WERI-Rb-1 (cell line): Measurements from ENCODE around the gene ADGRV1.

ENCODE experiments used
- DNase-seq: peaks from one replicate; pipeline ENCODE4 v3.0.0-alpha.2; 2020
- H3K27ac ChIP-seq: fragments of 250-450 bp; sonication (Bioruptor Pico); 2 replicates; pipeline ENCODE4 v1.5.1; 2020; ENCODE audit warnings: mild to moderate bottlenecking, moderate library complexity
- H3K27me3 ChIP-seq: fragments of 250-450 bp; sonication (Bioruptor Pico); 2 replicates; pipeline ENCODE4 v1.5.1; 2021; ENCODE audit warnings: mild to moderate bottlenecking, low read depth, moderate library complexity; ENCODE audit not compliant: insufficient read depth, severe bottlenecking
- H3K36me3 ChIP-seq: fragments of 250-450 bp; sonication (Bioruptor Pico); 2 replicates; pipeline ENCODE4 v1.5.1; 2020; ENCODE audit warnings: mild to moderate bottlenecking, moderate library complexity
- H3K4me3 ChIP-seq: 2 replicates; pipeline ENCODE4 v1.5.1; 2011; ENCODE audit warnings: low read depth, mild to moderate bottlenecking, control low read depth, low read length
- H3K9me3 ChIP-seq: fragments of 250-450 bp; sonication (Bioruptor Pico); 2 replicates; pipeline ENCODE4 v1.5.1; 2021; ENCODE audit warnings: mild to moderate bottlenecking, moderate library complexity; ENCODE audit not compliant: severe bottlenecking
- TF ChIP-seq, protein P1 (sequence below): IDR thresholded peaks from 2 replicates; pipeline ENCODE4 v1.5.1; 2011; ENCODE audit warnings: low read depth, mild to moderate bottlenecking, control low read depth, inconsistent platforms, low read length

ADGRV1 gene

DNA sequence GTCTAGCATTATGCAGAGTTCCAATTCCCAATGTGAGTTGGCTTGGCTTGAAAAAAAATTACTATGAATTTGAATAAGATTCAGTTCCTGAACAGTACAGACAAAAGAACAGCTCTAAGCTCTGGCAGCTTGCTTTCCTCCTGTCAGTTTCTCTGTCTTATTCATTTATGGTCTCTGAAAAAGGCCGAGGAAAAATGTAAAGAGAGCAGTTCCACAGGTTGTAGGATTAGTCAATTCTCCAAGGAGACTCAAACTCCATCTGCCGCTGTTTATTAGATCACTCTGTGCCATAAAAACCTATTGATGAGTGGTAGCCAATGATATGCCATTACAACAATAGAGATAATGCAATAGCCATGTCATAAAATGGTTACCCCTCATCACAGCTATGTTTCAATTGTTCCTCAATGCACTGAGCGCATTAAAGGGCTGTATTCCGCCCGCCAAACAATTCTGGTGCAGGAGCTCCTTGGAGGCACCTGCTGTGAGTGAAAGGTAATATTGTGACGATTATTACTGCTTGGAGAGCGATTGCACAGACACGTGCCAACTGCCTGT, 636.3 kb downstream of the ADGRV1 start:
- Histone ChIP-seq H3K36me3 (no peaks in the 10 kb centered on the region), H3K27ac (no peak overlapping the region), H3K4me3 (no peak overlapping the region), H3K9me3 (no peaks in the 10 kb centered on the region), H3K27me3 (no peaks in the 10 kb centered on the region)
- DNase-seq: no peak
- TF ChIP-seq, protein P1, sequence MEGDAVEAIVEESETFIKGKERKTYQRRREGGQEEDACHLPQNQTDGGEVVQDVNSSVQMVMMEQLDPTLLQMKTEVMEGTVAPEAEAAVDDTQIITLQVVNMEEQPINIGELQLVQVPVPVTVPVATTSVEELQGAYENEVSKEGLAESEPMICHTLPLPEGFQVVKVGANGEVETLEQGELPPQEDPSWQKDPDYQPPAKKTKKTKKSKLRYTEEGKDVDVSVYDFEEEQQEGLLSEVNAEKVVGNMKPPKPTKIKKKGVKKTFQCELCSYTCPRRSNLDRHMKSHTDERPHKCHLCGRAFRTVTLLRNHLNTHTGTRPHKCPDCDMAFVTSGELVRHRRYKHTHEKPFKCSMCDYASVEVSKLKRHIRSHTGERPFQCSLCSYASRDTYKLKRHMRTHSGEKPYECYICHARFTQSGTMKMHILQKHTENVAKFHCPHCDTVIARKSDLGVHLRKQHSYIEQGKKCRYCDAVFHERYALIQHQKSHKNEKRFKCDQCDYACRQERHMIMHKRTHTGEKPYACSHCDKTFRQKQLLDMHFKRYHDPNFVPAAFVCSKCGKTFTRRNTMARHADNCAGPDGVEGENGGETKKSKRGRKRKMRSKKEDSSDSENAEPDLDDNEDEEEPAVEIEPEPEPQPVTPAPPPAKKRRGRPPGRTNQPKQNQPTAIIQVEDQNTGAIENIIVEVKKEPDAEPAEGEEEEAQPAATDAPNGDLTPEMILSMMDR: no peak

DNA sequence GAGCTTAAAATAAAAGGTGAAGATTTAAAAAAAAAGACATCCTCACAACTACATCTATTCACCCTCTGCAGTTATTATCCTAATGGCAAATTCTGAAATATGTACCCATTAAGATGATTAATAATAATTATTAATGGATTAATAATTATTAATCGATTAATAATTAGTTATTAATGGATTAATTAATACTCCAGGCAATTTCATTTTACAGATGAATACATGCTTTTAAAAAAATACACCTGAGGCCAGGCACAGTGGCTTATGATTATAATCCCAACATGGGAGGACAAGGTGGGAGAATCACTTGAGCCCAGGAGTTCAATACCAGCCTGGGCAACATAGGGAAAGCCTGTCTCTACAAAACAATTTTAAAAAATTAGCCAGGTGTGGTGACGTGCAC, 642.1 kb downstream of the ADGRV1 start:
- Histone ChIP-seq H3K36me3 (no peaks in the 10 kb centered on the region), H3K4me3 (no peak overlapping the region), H3K27ac (no peak overlapping the region), H3K27me3 (no peaks in the 10 kb centered on the region), H3K9me3 (no peaks in the 10 kb centered on the region)
- TF ChIP-seq, protein P1: no peak
- no peak for DNase-seq

DNA sequence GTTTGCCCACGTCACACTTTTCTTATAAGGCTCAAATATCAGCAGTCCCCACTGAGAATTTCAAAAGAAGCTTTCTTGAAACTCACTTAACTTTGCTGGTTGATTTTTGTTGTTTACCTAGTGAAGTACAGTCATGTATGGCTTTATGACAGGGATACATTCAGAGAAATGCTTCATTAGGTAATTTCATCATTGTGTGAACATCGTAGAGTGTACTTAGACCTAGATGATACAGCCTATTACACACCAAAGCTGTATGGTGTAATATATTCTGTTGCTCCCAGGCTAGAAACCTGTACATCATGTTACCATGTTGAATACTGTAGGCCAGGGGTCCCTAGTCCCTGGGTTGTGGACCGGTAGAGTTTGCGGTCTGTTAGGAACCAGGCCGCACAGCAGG, 647.5 kb downstream of the ADGRV1 start:
- DNase-seq: no peak
- H3K4me3 ChIP-seq: no peak overlapping the region
- H3K36me3 ChIP-seq: no peaks in the 10 kb centered on the region
- TF ChIP-seq, protein P1: no peak
- H3K27me3 ChIP-seq: no peaks in the 10 kb centered on the region
- no peak overlapping the region for H3K27ac ChIP-seq
- no peaks in the 10 kb centered on the region for H3K9me3 ChIP-seq

DNA sequence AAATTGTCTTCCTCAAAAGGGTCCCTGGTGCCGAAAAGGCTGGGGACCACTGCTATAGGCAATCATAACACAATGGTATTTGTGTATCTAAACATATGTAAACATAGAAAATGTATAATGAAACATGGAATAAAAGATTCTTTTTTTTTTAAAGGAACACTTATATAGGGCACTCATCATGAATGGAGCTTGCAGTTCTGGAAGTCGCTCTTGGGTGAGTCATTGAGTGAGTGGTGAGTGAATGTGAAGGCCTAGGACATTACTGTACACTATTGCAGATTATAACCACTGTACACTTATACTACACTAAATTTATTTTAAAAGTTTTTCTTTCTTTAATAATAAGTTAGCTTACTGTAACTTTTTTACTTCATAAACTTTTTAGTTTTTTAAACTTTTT, 648.1 kb downstream of the ADGRV1 start:
- TF ChIP-seq, protein P1: no peak
- no peak for DNase-seq
- Histone ChIP-seq H3K9me3 (no peaks in the 10 kb centered on the region), H3K27ac (no peak overlapping the region), H3K4me3 (no peak overlapping the region), H3K27me3 (no peaks in the 10 kb centered on the region), H3K36me3 (no peaks in the 10 kb centered on the region)

DNA sequence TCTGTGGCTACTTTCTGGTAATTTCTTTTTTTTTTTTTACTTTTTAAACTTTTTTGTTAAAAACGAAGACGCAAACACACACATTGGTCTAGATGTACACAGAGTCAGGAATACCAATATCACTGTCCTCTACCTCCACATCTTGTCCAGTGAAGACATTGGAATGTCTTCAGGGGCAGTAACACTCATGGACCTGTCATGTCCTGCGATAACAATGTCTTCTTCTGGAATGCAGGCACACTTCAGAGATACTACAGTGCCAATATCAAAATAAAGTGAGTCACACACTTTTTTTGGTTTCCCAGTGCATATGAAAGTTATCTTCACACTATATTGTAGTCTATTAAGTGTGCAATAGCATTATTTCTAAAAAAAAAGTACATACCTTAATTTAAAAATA, 648.7 kb downstream of the ADGRV1 start:
- no peak for DNase-seq
- Histone ChIP-seq H3K27me3 (no peaks in the 10 kb centered on the region), H3K27ac (no peak overlapping the region), H3K9me3 (no peaks in the 10 kb centered on the region), H3K4me3 (no peak overlapping the region), H3K36me3 (no peaks in the 10 kb centered on the region)
- TF ChIP-seq, protein P1: no peak
